ENCODE measurements around the gene RNF149. TPM values are rescaled to one million over a fixed set of nuclear protein-coding genes. Genes with fewer than 3 reads are reported as not detected.

The RNF149 gene
- total and polyA plus RNA-seq, 2 donors (not counting 1 experiment from before 2014, with no cell fraction given): 29.4 to 49.0 TPM

DNA sequence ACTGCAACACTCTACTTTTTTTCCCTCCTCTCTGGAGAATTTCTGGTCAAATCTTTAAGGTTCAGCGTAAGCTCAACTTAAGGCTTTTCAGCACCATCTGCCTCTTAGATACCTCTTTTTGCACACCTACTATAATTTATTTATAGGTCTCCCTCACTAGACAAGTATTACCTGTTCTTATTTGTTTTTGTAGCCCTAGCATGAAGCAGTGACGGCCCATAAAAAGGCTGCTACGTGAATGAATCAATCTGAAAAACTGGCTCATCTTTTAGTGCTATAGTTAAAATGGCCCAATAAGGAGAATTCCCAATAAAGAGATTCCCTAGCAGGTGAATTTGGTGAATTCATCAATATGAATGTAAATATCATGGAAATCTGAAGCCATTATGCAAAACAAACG, 6.5 kb downstream of the RNF149 start:
- Histone ChIP-seq H3K36me3 (ENCODE audit: control insufficient read depth, insufficient read depth, low read length) (peaks cover 2% of the 10 kb centered on the region), H3K4me1 (ENCODE audit: control insufficient read depth, extremely low read depth, insufficient read depth, low read length) (peaks cover 9% of the 10 kb centered on the region), H3K9ac (ENCODE audit: insufficient read depth, low read length) (no peak overlapping the region), H3K4me3 (replicated peaks in 1 of 4; ENCODE audit: control extremely low read depth in 1 of 4, insufficient read depth in 1 of 4, low read depth in 3 of 4, low read length in 4 of 4) (no peak overlapping the region), H3K4me2 (ENCODE audit: extremely low read depth, insufficient read depth, low read length) (no peak overlapping the region), H2AFZ (ENCODE audit: low read length) (no peak overlapping the region), H3K9me3 (ENCODE audit: control insufficient read depth, insufficient read depth, low read depth, low read length) (no peaks in the 10 kb centered on the region), H3K79me2 (ENCODE audit: control insufficient read depth, insufficient read depth, low read length) (peaks cover 91% of the 10 kb centered on the region), H3K27me3 (ENCODE audit: control insufficient read depth, insufficient read depth, low read length) (no peaks in the 10 kb centered on the region), H4K20me1 (ENCODE audit: control insufficient read depth, extremely low read depth, insufficient read depth, low read length) (peaks cover 2% of the 10 kb centered on the region), H3K27ac (ENCODE audit: insufficient read depth, low read length) (no peak overlapping the region)
- TF ChIP-seq, protein P1, sequence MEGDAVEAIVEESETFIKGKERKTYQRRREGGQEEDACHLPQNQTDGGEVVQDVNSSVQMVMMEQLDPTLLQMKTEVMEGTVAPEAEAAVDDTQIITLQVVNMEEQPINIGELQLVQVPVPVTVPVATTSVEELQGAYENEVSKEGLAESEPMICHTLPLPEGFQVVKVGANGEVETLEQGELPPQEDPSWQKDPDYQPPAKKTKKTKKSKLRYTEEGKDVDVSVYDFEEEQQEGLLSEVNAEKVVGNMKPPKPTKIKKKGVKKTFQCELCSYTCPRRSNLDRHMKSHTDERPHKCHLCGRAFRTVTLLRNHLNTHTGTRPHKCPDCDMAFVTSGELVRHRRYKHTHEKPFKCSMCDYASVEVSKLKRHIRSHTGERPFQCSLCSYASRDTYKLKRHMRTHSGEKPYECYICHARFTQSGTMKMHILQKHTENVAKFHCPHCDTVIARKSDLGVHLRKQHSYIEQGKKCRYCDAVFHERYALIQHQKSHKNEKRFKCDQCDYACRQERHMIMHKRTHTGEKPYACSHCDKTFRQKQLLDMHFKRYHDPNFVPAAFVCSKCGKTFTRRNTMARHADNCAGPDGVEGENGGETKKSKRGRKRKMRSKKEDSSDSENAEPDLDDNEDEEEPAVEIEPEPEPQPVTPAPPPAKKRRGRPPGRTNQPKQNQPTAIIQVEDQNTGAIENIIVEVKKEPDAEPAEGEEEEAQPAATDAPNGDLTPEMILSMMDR (conservative IDR thresholded peaks at IDR 0.05 in 1 of 2, IDR thresholded peaks at IDR 0.05 in 1 of 2; ENCODE audit: low read depth in 1 of 2, low read length in 2 of 2): no peak
- TF ChIP-seq EZH2 (IDR thresholded peaks at IDR 0.05; ENCODE audit: low read length, missing control alignments): no peak
- no peak for DNase-seq (ENCODE audit: low read depth in 2 of 2)

DNA sequence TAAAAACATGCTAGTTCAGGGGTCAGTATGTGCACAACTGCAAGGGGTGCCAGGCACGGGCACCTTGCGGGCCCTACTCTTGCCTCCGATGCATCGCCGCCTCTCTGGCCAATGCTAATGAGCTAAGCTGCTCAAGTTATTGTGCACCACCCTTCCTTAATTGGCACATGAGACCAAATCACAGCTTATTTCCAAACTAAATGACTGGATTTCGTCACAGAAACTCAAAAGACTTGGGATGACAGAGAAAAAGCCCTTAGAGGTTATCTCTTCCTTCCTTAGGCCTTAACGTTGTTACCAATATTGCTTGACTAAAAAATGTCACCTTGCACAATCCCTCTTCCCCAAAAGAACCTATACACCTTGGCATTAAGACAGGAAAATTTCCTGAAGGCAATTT, 7.7 kb downstream of the RNF149 start:
- no peak overlapping the region for H3K9ac ChIP-seq (ENCODE audit: insufficient read depth, low read length)
- H3K27me3 ChIP-seq (ENCODE audit: control insufficient read depth, insufficient read depth, low read length): no peaks in the 10 kb centered on the region
- peaks cover 82% of the 10 kb centered on the region for H3K79me2 ChIP-seq (ENCODE audit: control insufficient read depth, insufficient read depth, low read length)

DNA sequence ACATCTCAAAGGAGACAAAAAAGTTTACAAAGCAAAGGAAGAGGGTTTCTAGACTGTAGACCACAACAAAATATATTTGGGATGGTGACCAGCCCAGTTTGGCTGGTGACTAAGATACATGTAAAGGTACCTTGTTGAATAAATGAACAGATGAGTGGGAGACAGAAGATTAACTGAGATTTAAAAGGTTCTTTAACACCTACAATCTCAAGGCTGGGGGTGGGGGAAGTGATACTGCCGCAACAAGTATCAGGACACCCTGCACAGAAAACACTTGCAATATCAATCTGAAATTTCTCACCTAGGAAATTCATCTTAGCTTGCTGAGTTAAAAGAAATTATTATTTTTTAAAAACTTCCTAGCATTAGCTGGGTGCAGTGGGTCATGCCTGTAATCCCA, 8.3 kb downstream of the RNF149 start:
- Histone ChIP-seq H3K9me3 (ENCODE audit: control insufficient read depth, insufficient read depth, low read depth, low read length) (no peaks in the 10 kb centered on the region), H3K27me3 (ENCODE audit: control insufficient read depth, insufficient read depth, low read length) (no peaks in the 10 kb centered on the region), H3K9ac (ENCODE audit: insufficient read depth, low read length) (no peak overlapping the region), H3K4me2 (ENCODE audit: extremely low read depth, insufficient read depth, low read length) (no peak overlapping the region), H3K79me2 (ENCODE audit: control insufficient read depth, insufficient read depth, low read length) (peaks cover 77% of the 10 kb centered on the region), H3K27ac (ENCODE audit: insufficient read depth, low read length) (no peak overlapping the region), H3K4me1 (ENCODE audit: control insufficient read depth, extremely low read depth, insufficient read depth, low read length) (no peaks in the 10 kb centered on the region), H4K20me1 (ENCODE audit: control insufficient read depth, extremely low read depth, insufficient read depth, low read length) (no peaks in the 10 kb centered on the region), H2AFZ (ENCODE audit: low read length) (no peak overlapping the region), H3K36me3 (ENCODE audit: control insufficient read depth, insufficient read depth, low read length) (no peaks in the 10 kb centered on the region), H3K4me3 (replicated peaks in 1 of 4; ENCODE audit: control extremely low read depth in 1 of 4, insufficient read depth in 1 of 4, low read depth in 3 of 4, low read length in 4 of 4) (no peak overlapping the region)
- TF ChIP-seq, protein P1 (conservative IDR thresholded peaks at IDR 0.05 in 1 of 2, IDR thresholded peaks at IDR 0.05 in 1 of 2; ENCODE audit: low read depth in 1 of 2, low read length in 2 of 2): no peak
- TF ChIP-seq EZH2 (IDR thresholded peaks at IDR 0.05; ENCODE audit: low read length, missing control alignments): no peak
- no peak for DNase-seq (ENCODE audit: low read depth in 2 of 2)

More for the DNA sequence above, 7.7 kb downstream of the RNF149 start:
- Histone ChIP-seq H2AFZ (ENCODE audit: low read length) (no peak overlapping the region), H3K9me3 (ENCODE audit: control insufficient read depth, insufficient read depth, low read depth, low read length) (no peaks in the 10 kb centered on the region), H3K36me3 (ENCODE audit: control insufficient read depth, insufficient read depth, low read length) (no peaks in the 10 kb centered on the region), H3K4me1 (ENCODE audit: control insufficient read depth, extremely low read depth, insufficient read depth, low read length) (peaks cover under 1% of the 10 kb centered on the region), H3K27ac (ENCODE audit: insufficient read depth, low read length) (no peak overlapping the region), H3K4me3 (replicated peaks in 1 of 4; ENCODE audit: control extremely low read depth in 1 of 4, insufficient read depth in 1 of 4, low read depth in 3 of 4, low read length in 4 of 4) (no peak overlapping the region), H4K20me1 (ENCODE audit: control insufficient read depth, extremely low read depth, insufficient read depth, low read length) (no peaks in the 10 kb centered on the region), H3K4me2 (ENCODE audit: extremely low read depth, insufficient read depth, low read length) (no peak overlapping the region)
- DNase-seq (ENCODE audit: low read depth in 2 of 2): no peak
- TF ChIP-seq, protein P1 (conservative IDR thresholded peaks at IDR 0.05 in 1 of 2, IDR thresholded peaks at IDR 0.05 in 1 of 2; ENCODE audit: low read depth in 1 of 2, low read length in 2 of 2): no peak
- no peak for TF ChIP-seq EZH2 (IDR thresholded peaks at IDR 0.05; ENCODE audit: low read length, missing control alignments)
